Fibroblast of lung (primary cell): Measurements from ENCODE around the gene NELFB. TPM values are rescaled to one million over a fixed set of nuclear protein-coding genes. Genes with fewer than 3 reads are reported as not detected.

Experiments used
- DNase-seq, 2 donors: peaks; one replicate each; pipeline versions ENCODE4 v3.0.0 to v3.0.0-alpha.2; 2010; ENCODE audit warnings: low read depth in 2 of 2
- H2AFZ ChIP-seq: 2 replicates; pipeline ENCODE4 v1.5.1; 2012; ENCODE audit warnings: low read length, control low read depth, inconsistent platforms
- H3K27ac ChIP-seq: 2 replicates; pipeline ENCODE4 v1.5.1; 2011; ENCODE audit warnings: low read length, control low read depth; ENCODE audit not compliant: insufficient read depth
- H3K27me3 ChIP-seq: 2 replicates; pipeline ENCODE4 v1.5.1; 2011; ENCODE audit warnings: mild to moderate bottlenecking, low read length; ENCODE audit not compliant: control insufficient read depth, insufficient read depth
- H3K36me3 ChIP-seq: 2 replicates; pipeline ENCODE4 v1.5.1; 2011; ENCODE audit warnings: low read length; ENCODE audit not compliant: control insufficient read depth, insufficient read depth
- H3K4me1 ChIP-seq: 2 replicates; pipeline ENCODE4 v1.5.1; 2011; ENCODE audit warnings: low read length; ENCODE audit not compliant: control insufficient read depth, insufficient read depth; ENCODE audit errors: extremely low read depth
- H3K4me2 ChIP-seq: 2 replicates; pipeline ENCODE4 v1.5.1; 2011; ENCODE audit warnings: low read length, control low read depth; ENCODE audit not compliant: insufficient read depth; ENCODE audit errors: extremely low read depth
- H3K4me3 ChIP-seq, 4 experiments: fragments of 200-600 bp in 1 of 4; sonication (generic) in 1 of 4; replicated peaks in 1 of 4; 2 replicates each; pipeline ENCODE4 v1.5.1; 2011 to 2016; ENCODE audit warnings: low read length in 4 of 4, low read depth in 3 of 4, mild to moderate bottlenecking in 3 of 4, control low read depth in 2 of 4, inconsistent platforms in 1 of 4, mixed read lengths in 1 of 4; ENCODE audit not compliant: insufficient read depth in 1 of 4; ENCODE audit errors: control extremely low read depth in 1 of 4
- H3K79me2 ChIP-seq: 2 replicates; pipeline ENCODE4 v1.5.1; 2012; ENCODE audit warnings: mild to moderate bottlenecking, low read length, inconsistent platforms; ENCODE audit not compliant: control insufficient read depth, insufficient read depth
- H3K9ac ChIP-seq: 2 replicates; pipeline ENCODE4 v1.5.1; 2011; ENCODE audit warnings: mild to moderate bottlenecking, low read length, control low read depth; ENCODE audit not compliant: insufficient read depth
- H3K9me3 ChIP-seq: 2 replicates; pipeline ENCODE4 v1.5.1; 2012; ENCODE audit warnings: low read depth, low read length; ENCODE audit not compliant: control insufficient read depth, insufficient read depth
- H4K20me1 ChIP-seq: 2 replicates; pipeline ENCODE4 v1.5.1; 2011; ENCODE audit warnings: low read length; ENCODE audit not compliant: control insufficient read depth, insufficient read depth; ENCODE audit errors: extremely low read depth
- EZH2 ChIP-seq: IDR thresholded peaks from 2 replicates; pipeline ENCODE4 v1.5.1; 2012; ENCODE audit warnings: low read length, control low read depth, mild to moderate bottlenecking; ENCODE audit errors: missing control alignments
- polyA plus RNA-seq, 2 donors: library from polyadenylated mRNA; depleted of rRNA in 1 of 2; stranded (reverse) in 1 of 2; unstranded in 1 of 2; fragments of >200 nt; gene quantifications; 2 replicates each; pipeline ENCODE4 v1.2.1, GENCODE V29; 2011 to 2012; ENCODE audit warnings: missing spikeins in 1 of 2
- total RNA-seq: library from RNA; depleted of rRNA; stranded (reverse); fragments of >200 nt; gene quantifications from 2 replicates; pipeline ENCODE4 v1.2.1, GENCODE V29; 2014
- TF ChIP-seq, protein P1 (sequence below), 2 donors: IDR thresholded peaks in 1 of 2; conservative IDR thresholded peaks in 1 of 2; 1 replicate in 1 of 2; 2 replicates in 1 of 2; pipeline ENCODE4 v1.5.1; 2011 to 2012; ENCODE audit warnings: low read length in 2 of 2, control low read depth in 1 of 2, inconsistent platforms in 1 of 2, low read depth in 1 of 2, mild to moderate bottlenecking in 1 of 2

Gene NELFB
- total and polyA plus RNA-seq, 2 donors (not counting 1 experiment from before 2014, with no cell fraction given) = 23.5 to 50.0 TPM

GRCh38 chr9:137273611-137274320, 18.6 kb downstream of the NELFB start:
- TF ChIP-seq, protein P1, sequence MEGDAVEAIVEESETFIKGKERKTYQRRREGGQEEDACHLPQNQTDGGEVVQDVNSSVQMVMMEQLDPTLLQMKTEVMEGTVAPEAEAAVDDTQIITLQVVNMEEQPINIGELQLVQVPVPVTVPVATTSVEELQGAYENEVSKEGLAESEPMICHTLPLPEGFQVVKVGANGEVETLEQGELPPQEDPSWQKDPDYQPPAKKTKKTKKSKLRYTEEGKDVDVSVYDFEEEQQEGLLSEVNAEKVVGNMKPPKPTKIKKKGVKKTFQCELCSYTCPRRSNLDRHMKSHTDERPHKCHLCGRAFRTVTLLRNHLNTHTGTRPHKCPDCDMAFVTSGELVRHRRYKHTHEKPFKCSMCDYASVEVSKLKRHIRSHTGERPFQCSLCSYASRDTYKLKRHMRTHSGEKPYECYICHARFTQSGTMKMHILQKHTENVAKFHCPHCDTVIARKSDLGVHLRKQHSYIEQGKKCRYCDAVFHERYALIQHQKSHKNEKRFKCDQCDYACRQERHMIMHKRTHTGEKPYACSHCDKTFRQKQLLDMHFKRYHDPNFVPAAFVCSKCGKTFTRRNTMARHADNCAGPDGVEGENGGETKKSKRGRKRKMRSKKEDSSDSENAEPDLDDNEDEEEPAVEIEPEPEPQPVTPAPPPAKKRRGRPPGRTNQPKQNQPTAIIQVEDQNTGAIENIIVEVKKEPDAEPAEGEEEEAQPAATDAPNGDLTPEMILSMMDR (conservative IDR thresholded peaks at IDR 0.05 in 1 of 2, IDR thresholded peaks at IDR 0.05 in 1 of 2; ENCODE audit: low read depth in 1 of 2, low read length in 2 of 2) = no peak
- no peak for TF ChIP-seq EZH2
- no peak for DNase-seq

GRCh38 chr9:137275203-137275587, 20.1 kb downstream of the NELFB start:
- Histone ChIP-seq H3K9ac (no peak overlapping the region), H3K36me3 (peaks cover 34% of the 10 kb centered on the region), H3K4me1 (peaks cover 10% of the 10 kb centered on the region), H2AFZ (no peak overlapping the region), H3K79me2 (peaks cover 19% of the 10 kb centered on the region), H4K20me1 (no peaks in the 10 kb centered on the region), H3K4me3 (no peak overlapping the region), H3K27me3 (no peaks in the 10 kb centered on the region), H3K9me3 (no peaks in the 10 kb centered on the region), H3K27ac (no peak overlapping the region), H3K4me2 (no peak overlapping the region)
- TF ChIP-seq, protein P1 (conservative IDR thresholded peaks at IDR 0.05 in 1 of 2, IDR thresholded peaks at IDR 0.05 in 1 of 2; ENCODE audit: low read depth in 1 of 2, low read length in 2 of 2) = no peak
- TF ChIP-seq EZH2 = no peak
- no peak for DNase-seq

More at GRCh38 chr9:137273611-137274320, 18.6 kb downstream of the NELFB start:
- Histone ChIP-seq H3K79me2 (peaks cover 4% of the 10 kb centered on the region), H3K9me3 (no peaks in the 10 kb centered on the region), H3K4me1 (peaks cover 18% of the 10 kb centered on the region), H3K27ac (no peak overlapping the region), H4K20me1 (no peaks in the 10 kb centered on the region), H3K9ac (no peak overlapping the region), H3K36me3 (peaks cover 27% of the 10 kb centered on the region), H3K27me3 (no peaks in the 10 kb centered on the region), H3K4me2 (no peak overlapping the region), H2AFZ (no peak overlapping the region), H3K4me3 (no peak overlapping the region)

GRCh38 chr9:137275588-137276472, 20.7 kb downstream of the NELFB start:
- Histone ChIP-seq H3K36me3 (peaks cover 34% of the 10 kb centered on the region), H3K9me3 (no peaks in the 10 kb centered on the region), H3K9ac (no peak overlapping the region), H2AFZ (no peak overlapping the region), H3K4me2 (no peak overlapping the region), H3K4me3 (no peak overlapping the region), H3K27me3 (no peaks in the 10 kb centered on the region), H3K79me2 (peaks cover 24% of the 10 kb centered on the region), H3K4me1 (peaks cover 10% of the 10 kb centered on the region), H3K27ac (no peak overlapping the region), H4K20me1 (no peaks in the 10 kb centered on the region)
- DNase-seq = no peak
- TF ChIP-seq EZH2 = no peak
- TF ChIP-seq, protein P1 (conservative IDR thresholded peaks at IDR 0.05 in 1 of 2, IDR thresholded peaks at IDR 0.05 in 1 of 2; ENCODE audit: low read depth in 1 of 2, low read length in 2 of 2) = no peak
